ENCODE data around the gene AKAP1.

AKAP1 gene

GRCh38 chr17:57073626-57074025 is 11.4 kb upstream of the AKAP1 start:
- no peak overlapping the region for H3K27ac ChIP-seq
- ChIA-PET CTCF (interaction anchor here (0.6 kb wide), 1 partner anchor 103 kb away, joined by 3 read pairs; no protein-coding TSS in a partner anchor), POLR2A (ENCODE audit: low non-redundant PET) (no interaction called here)
- DNase-seq (ENCODE audit: low spot score) = no peak
- no peak for TF ChIP-seq CTCF (conservative IDR thresholded peaks at IDR 0.05; ENCODE audit: low read depth)

- ChIA-PET CTCF (no interaction called here), POLR2A (ENCODE audit: low non-redundant PET) (no interaction called here)
- no peak overlapping the region for H3K27ac ChIP-seq
Observed at GRCh38 chr17:57075193-57075592, 9.9 kb upstream of the AKAP1 start.

GRCh38 chr17:57075785-57076184 is 9.3 kb upstream of the AKAP1 start:
- ChIA-PET POLR2A (ENCODE audit: low non-redundant PET) (no interaction called here), CTCF (no interaction called here)
- H3K27ac ChIP-seq = no peak overlapping the region
- TF ChIP-seq CTCF (conservative IDR thresholded peaks at IDR 0.05; ENCODE audit: low read depth) = no peak
- DNase-seq (ENCODE audit: low spot score) = no peak

More at GRCh38 chr17:57075193-57075592, 9.9 kb upstream of the AKAP1 start:
- no peak for DNase-seq (ENCODE audit: low spot score)
- TF ChIP-seq CTCF (conservative IDR thresholded peaks at IDR 0.05; ENCODE audit: low read depth) = no peak

GRCh38 chr17:57077000-57077399 is 8.0 kb upstream of the AKAP1 start:
- H3K27ac ChIP-seq = no peak overlapping the region
- ChIA-PET CTCF (no interaction called here), POLR2A (ENCODE audit: low non-redundant PET) (no interaction called here)
- DNase-seq (ENCODE audit: low spot score) = no peak
- no peak for TF ChIP-seq CTCF (conservative IDR thresholded peaks at IDR 0.05; ENCODE audit: low read depth)

- ChIA-PET POLR2A (ENCODE audit: low non-redundant PET) (no interaction called here), CTCF (interaction anchor here (0.7 kb wide), 1 partner anchor 790 kb away, joined by 3 read pairs; no protein-coding TSS in a partner anchor)
- H3K27ac ChIP-seq = no peak overlapping the region
- TF ChIP-seq CTCF (conservative IDR thresholded peaks at IDR 0.05; ENCODE audit: low read depth) = no peak
- no peak for DNase-seq (ENCODE audit: low spot score)
Observed at GRCh38 chr17:57078274-57078673, 6.8 kb upstream of the AKAP1 start.

- TF ChIP-seq CTCF (conservative IDR thresholded peaks at IDR 0.05; ENCODE audit: low read depth) = no peak
- no peak overlapping the region for H3K27ac ChIP-seq
- no peak for DNase-seq (ENCODE audit: low spot score)
- ChIA-PET POLR2A (ENCODE audit: low non-redundant PET) (no interaction called here), CTCF (interaction anchor here (0.6 kb wide), 1 partner anchor 120 kb away, joined by 4 read pairs; the partner anchor contains the start of gene COIL)
Observed at GRCh38 chr17:57080718-57081117, 4.3 kb upstream of the AKAP1 start.

- no peak for TF ChIP-seq CTCF (conservative IDR thresholded peaks at IDR 0.05; ENCODE audit: low read depth)
- ChIA-PET CTCF (no interaction called here), POLR2A (ENCODE audit: low non-redundant PET) (no interaction called here)
Observed at GRCh38 chr17:57082441-57082840, 2.6 kb upstream of the AKAP1 start.

More at GRCh38 chr17:57082441-57082840, 2.6 kb upstream of the AKAP1 start:
- H3K27ac ChIP-seq = no peak overlapping the region
- no peak for DNase-seq (ENCODE audit: low spot score)
